GM21360 (cell line): ENCODE measurements around the gene P2RX7.
"Not testable (repeated sequence)": the region's sequence is repeated elsewhere in the genome, so short reads cannot be mapped to it uniquely, and the experiment has no call there.

Source experiments
- ATAC-seq: cut with Tn5 transposase; IDR thresholded peaks from one replicate; pipeline ENCODE4 v1.9.1; 2021; ENCODE audit warnings: mild to moderate bottlenecking, moderate library complexity; ENCODE audit not compliant: unreplicated experiment

The P2RX7 gene

DNA sequence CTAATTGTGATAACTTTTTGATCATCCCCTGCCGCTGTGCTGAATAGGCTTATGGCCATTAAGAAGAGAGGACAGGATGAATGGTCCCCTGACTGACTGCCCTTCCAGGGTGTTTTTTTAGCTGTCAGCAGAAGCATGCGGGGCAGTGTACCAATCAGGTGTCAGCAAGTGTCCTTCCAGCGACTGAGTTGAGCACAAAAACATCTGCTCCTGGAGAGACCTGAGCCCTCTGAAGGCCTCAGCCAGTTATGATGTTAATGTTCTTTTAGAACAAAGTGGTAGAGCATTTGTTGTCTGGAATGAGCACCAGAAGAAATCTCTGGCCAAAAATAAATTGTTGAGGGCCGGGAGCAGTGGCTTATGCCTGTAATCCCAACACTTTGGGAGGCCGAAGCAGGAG lies 37.5 kb downstream of the P2RX7 start:
- no peak for ATAC-seq

DNA sequence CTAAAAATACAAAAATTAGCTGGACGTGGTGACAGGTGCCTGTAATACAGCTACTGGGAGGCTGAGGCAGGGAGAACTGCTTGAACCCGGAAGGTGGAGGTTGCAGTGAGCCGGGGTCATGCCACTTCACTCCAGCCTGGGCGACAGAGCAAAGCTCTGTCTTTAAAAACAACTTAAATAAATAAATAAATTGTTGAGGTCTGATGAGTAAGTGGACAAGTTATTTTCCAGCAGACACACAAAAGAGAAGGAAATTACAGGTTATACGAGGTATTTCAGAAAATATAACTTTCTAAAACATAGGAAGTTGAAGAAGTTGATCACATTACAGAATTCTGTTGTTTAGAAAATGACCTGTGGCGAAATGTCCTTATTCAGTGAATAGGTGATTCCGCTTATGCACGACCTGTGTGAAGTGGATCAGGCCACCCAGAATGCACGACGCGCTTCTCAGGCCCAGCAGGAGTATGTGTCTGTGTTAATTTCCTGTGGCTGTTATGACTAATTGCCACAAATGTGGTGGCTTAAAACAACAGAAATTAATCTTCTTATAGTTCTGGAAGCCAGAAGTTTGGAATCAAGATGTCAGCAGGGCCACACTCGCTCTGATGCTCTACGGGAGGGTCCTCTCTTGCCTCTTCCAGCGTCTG lies 38.1 kb downstream of the P2RX7 start:
- ATAC-seq: no peak

DNA sequence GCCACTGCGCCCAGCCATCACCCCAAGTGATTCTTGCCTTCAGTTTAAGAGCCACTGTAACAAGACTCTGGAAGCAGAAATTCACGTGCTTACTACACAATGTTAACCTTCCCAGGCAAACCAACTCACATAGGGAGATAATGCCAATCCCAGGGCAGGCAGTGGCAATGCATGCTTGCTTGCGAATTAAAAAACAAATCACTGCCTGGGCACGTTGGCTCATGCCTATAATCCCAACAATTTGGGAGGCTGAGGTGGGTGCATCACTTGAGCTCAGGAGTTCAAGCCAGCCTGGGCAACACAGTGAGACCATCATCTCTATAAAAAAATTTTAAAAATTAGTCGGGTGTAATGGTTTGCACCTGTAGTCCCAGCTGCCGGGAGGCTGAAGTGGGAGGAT lies 39.5 kb downstream of the P2RX7 start:
- ATAC-seq: no peak

DNA sequence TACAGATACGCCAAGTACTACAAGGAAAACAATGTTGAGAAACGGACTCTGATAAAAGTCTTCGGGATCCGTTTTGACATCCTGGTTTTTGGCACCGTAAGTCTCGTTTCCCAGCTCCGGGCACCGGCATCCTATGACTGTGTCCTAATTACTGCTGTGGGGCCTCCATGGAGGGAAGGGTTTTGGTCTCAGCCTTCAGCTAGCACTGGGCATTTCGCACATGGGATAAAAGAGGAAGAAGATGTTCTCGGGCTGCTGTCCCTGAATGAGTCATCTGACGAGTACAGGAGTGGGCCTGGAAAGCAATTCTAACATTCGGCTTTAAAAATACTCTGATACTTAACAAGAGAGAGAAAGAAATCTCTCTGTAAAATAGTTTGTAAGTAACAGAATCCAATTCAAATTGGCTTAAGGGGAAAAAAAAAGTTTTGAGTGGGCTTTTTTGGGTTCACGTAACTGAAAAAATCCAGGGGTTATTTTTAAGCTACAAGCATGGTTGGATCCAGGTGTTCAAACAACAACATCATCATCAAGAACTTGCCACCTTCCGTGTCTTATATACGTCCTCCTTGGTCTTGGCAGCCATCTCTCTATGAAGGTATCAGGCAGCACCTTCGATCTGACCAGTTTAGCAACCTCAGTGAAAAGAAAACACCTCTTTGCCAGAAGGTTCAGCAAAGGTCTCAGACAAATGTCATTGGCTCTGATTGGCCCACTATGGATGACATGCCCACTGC lies 42.9 kb downstream of the P2RX7 start:
- ATAC-seq: no peak

GRCh38 chr12:121176826-121177529 lies 44.3 kb downstream of the P2RX7 start:
- ATAC-seq: no peak

- ATAC-seq: no peak
Measured at GRCh38 chr12:121181181-121181580, 48.5 kb downstream of the P2RX7 start.

DNA sequence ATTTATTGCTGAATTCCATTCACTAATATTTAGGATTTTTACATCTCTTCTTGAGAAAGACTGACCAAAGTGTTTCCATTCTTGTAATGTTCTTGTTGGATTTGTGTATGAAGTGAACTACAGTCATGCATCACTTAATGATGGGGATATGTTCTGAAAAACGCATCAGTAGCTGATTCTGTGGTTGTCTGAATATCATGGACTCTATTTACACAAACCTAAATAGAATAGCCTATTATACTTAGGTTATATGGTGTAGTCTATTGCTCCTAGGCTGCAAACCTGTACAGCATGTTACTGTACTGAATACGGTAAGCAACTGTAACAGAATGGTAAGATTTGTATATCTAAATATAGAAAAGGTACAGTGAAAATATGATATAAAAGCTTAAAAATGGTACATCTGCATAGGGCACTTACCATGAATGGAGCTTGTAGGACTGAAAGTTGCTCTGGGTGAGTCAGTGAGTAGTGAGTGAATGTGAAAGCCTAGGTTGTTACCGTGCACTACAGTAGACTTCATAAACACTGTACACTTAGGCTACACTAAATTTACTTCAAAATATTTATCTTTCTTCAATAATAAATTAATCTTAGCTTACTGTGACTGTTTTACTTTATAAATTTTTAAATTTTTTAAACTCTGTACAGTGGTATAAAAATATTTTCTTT lies 49.7 kb downstream of the P2RX7 start:
- no peak for ATAC-seq

DNA sequence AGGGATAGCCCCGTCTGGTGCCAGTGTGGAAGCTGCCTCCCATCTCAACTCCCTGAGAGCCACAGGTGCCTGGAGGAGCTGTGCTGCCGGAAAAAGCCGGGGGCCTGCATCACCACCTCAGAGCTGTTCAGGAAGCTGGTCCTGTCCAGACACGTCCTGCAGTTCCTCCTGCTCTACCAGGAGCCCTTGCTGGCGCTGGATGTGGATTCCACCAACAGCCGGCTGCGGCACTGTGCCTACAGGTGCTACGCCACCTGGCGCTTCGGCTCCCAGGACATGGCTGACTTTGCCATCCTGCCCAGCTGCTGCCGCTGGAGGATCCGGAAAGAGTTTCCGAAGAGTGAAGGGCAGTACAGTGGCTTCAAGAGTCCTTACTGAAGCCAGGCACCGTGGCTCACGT lies 51.7 kb downstream of the P2RX7 start:
- ATAC-seq: no peak

GRCh38 chr12:121184984-121185889 lies 52.6 kb downstream of the P2RX7 start:
- ATAC-seq: no peak

- no peak for ATAC-seq
Measured at GRCh38 chr12:121186826-121187225, 54.1 kb downstream of the P2RX7 start.

GRCh38 chr12:121187501-121187900 lies 54.8 kb downstream of the P2RX7 start:
- ATAC-seq: no peak

DNA sequence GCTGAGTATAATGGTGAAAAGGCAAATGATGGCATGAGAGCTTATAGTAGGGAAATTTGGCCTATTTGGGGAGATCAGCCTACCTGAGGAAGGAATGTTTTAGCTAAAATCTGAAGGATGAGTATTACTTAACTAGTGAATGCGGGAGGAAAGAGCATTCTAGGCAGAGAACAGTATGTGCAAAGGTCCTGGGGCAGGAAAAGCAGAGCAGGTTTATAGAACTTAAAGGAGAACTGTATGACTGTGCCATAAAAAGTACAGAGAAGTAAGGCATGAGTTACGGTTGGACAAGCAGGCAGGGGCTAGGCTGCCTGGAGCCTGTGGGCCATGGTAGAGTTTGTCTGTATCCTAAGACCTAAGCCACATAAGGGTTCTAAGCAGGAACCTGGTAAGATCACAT lies 55.6 kb downstream of the P2RX7 start:
- no peak for ATAC-seq

DNA sequence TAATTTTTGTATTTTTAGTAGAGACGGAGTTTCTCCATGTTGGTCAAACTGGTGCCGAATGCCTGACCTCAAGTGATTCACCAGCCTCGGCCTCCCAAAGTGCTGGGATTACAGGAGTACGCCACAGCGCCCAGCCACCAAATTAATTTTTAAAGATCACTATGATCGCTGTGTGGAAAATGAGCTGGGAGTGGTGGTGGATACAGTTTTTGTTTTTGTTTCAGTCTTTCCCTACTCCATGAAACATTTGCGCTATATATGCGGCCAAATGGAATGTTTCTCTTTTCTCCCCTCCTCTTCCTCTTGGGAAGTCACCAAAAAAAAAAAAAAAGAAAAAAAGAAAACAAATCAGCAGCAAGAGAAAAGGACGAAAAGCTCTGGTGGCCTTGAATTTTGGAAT lies 56.5 kb downstream of the P2RX7 start:
- ATAC-seq: no peak

DNA sequence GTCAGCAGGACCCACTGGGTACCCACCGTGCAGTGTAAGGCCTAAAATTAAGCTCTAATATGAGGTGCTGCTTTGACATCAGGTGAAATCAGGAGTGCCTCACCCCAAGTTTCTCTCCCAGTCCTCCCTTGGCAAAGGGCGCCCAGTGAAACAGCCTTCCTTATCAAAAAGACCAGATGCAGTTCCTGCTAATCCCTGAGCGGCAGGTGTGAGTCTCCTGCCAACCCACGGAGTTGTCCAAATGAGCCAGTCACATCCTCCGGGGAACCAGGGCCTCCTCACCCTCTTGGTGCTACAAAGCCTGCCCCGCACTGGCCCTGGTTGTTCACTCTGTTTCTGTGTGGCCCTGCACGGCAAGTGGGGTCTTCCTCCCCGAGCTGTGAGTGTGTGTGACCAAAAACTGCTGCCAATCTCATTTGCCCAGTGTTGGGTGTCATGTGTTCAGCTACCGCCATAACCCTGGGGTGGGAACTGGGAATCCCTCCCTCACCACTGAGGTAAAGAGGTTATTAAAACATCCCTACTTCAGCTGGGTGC lies 57.0 kb downstream of the P2RX7 start:
- ATAC-seq: no peak

DNA sequence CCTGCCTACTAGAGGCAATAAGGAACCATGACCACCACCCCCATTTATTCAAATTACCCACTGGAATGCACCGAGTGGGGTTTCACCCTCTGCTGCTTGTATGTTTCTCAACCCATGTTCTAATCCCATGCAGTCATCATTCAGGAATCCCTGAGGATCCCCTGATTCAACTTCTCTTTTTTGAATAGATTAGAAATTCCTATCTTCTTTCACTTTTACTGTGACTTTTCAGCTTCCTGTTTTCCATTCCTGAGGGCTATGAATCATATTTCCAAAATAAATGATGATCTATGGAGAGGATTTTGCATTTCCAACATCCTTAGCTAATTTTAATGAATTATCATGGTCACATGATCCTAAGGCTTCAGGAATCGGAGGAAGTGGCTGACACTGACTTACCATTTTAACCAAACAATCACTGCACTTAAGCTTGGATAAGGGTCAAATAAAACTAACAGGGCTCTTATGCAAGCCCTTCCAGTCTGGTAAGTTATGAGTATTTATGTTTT lies 57.9 kb downstream of the P2RX7 start:
- no peak for ATAC-seq

DNA sequence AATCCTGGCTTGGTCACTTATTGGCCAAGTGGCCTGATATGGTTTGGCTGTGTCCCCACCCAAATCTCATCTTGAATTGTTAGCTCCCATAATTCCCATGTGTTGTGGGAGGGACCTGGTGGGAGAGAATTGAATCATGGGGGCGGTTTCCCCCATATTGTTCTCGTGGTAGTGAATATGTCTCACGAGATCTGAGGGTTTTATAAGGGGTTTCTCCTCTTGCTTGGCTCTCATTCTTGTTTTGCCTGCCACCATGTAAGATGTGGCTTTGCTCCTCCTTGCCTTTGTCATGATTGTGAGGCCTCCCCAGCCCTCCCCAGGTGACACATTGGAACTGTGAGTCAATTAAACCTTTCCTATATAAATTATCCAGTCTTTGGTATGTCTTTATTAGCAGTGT lies 58.5 kb downstream of the P2RX7 start:
- no peak for ATAC-seq

DNA sequence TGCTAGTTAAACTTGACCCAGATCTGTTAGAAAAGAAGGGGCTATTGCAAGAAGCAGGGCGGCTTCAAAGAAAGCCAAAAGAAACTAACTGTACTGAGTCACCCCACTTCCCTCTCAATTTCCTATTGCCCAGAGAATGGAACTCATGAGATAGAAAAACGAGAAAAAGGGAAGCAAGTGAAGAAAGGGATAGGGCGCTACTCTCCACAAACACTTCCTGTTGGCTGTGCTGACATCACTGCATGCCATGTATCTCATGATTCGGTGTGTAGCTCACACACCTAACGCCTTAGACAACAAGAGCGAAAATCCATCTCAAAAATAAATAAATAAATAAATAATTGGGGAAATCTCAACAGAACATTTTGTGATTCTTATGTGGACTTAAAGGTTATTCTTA lies 64.2 kb downstream of the P2RX7 start:
- ATAC-seq: no peak

- no peak for ATAC-seq
Measured at GRCh38 chr12:121198949-121199348, 66.3 kb downstream of the P2RX7 start.

DNA sequence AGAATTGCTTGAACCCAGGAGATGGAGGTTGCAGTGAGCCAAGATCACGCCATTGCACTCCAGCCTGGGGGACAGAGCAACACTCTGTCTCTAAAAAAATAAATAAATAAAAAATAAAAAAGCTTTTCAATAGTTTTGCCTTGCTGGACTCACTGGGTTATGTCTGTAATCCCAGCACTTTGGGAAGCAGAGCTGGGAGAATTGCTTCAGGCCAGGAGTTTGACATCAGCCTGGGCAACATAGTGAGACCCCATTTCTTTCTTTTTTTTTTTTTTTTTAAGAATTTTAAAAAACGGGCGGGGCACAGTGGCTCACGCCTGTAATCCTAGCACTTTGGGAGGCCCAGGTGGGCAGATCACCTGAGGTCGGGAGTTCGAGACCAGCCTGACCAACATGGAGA lies 68.5 kb downstream of the P2RX7 start:
- not testable (repeated sequence) for ATAC-seq
